ENCODE results near the gene FANCM.

The FANCM gene

DNA sequence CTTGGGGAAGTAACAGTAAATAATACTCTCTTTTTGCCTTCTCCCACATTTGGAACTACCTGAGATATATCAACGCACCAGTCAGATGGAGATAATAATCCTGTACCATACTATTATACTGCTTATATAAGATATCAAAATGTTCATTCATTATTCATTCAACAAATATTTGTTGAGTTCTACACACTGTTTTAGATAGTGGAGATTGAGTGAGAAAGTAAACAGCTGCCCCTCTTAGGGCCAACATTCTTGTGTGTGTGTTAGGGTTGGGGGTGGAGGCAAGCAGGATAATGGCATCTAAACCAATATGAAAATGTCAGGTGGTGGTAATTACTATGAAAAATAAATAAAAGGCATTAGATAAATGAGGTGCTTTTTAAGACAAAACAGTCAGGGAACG is 103.3 kb downstream of the FANCM start:
- no peak for DNase-seq

DNA sequence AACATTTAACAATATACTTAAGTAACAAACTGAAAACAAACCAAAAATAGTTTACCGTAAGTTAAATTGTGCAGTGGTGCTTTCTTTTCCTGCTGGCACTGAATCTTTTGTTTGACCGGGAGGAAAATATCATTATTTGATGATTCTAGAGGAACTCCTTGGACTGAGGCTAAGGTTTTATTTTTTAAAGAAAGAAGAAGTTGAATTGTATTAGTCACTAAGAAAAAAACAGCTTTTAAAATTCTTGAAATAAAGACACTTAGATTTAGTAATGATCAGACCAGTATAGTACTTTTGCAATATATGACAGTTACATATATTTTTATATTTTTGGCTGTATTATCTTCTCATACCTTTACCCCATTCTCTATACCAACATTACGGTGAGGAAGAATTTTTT is 107.0 kb downstream of the FANCM start:
- peak in 1 of 2 donors; percentile 65 for DNase-seq

DNA sequence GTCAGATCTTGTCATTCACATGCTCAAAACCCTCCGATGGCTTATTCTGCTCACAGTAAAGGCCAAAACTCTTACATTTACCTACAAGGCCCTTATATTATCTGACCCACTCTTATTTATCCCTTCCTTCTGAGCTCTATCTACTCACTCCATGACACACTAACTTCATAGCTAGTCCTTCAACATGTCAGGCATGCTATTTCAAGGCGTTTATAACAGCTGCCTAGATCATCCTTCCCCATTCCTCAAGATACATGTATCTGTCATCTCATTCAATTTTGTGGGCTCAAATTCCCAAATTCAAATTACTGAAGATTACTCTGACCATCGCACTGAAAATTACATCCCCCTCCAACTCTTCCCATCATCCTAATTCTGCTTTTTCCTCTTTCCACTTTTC is 110.4 kb downstream of the FANCM start:
- DNase-seq: no peak

DNA sequence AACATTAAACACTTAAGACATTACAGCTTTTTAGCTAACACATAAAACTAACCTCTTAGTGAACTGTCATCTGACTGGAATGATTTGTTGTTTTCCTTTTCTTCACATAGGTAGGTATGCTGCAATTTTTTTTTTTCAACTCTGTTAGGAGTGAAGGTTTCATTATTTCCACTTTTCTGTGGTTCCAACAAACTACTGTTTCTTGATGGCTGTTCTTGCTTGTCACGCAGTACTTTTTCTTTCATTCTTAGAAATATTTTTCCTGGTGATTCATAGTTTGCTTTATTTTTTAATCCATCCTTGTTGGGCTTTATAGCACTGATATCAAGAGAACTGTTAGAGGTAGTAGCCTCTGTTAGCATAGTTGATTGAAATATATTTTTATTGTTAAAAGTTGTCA is 111.0 kb downstream of the FANCM start:
- DNase-seq: no peak

DNA sequence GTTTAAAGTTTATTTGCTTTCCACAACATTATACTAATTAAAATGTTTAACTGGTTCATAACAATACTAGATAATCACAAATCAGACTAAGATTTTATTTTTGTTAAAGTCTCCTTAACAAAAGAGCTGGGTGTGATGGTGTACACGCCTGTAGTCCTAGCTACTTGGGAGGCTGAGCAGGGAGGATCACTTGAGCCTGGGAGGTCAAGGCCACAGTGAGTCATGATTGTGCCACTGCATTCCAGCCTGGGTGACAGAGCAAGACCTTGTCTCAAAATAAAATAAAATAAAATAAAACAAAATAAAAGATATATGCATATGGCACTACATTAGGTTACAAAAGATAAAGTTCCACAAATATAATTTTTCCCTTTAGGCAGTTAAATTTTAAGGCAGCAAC is 111.7 kb downstream of the FANCM start:
- no peak for DNase-seq

DNA sequence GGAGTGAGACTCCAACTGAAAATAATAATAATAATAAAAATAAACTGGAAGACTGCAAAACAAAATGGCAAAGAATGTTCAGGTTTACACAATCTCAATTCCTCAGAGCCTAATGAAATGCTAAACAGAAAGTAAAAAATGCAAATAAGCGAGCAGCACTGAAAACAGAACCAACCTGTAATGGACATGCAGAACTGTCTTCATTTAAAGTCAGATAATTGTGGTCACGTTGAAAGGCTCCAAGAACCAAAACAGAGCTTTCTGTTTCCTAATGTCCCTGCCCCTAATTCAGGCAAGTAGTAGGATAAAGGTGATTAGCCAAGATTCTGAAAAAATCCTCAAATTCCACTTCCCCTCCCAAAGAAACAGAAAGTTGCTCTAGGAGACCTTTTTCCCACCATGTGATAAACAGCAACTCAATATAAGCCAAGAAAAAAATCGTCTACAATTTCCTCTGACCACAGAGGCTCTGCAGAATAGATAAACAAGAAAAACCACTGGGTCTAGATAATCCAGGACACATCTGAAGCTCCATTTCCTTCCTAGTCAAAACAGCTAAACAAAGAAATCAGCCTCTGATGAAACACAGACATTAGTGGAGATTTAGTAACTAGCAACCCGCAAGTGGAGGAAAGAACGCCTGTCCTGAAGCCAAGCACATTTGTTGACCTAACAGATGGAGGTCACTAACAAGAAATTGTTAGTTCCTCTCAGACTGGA is 114.3 kb downstream of the FANCM start:
- DNase-seq: peak; percentile 83 to 92
